Endodermal cell (in vitro differentiated cells): Measurements from ENCODE around the gene NDOR1. TPM values are rescaled to one million over a fixed set of nuclear protein-coding genes. Genes with fewer than 3 reads are reported as not detected.
A peak's percentile ranks its signal among the peaks of the same experiment; 100 is the strongest.

ENCODE experiments used
- DNase-seq: peaks from one replicate; pipeline ENCODE4 v3.0.0-alpha.2; 2017
- H3K27ac ChIP-seq: 2 replicates; pipeline ENCODE4 v1.5.1; 2013; ENCODE audit warnings: mild to moderate bottlenecking, low read depth, low read length, moderate library complexity
- H3K27me3 ChIP-seq: 2 replicates; pipeline ENCODE4 v1.6.1; 2013; ENCODE audit warnings: mild to moderate bottlenecking, low read length, moderate library complexity; ENCODE audit not compliant: insufficient read depth, control insufficient read depth, poor library complexity, severe bottlenecking
- H3K36me3 ChIP-seq: 2 replicates; pipeline ENCODE4 v1.7.0; 2013; ENCODE audit warnings: mild to moderate bottlenecking, low read length, moderate library complexity; ENCODE audit not compliant: control insufficient read depth, insufficient read depth
- H3K4me1 ChIP-seq: one replicate; pipeline ENCODE4 v1.7.0; 2013; ENCODE audit warnings: low read length; ENCODE audit not compliant: control insufficient read depth, insufficient read depth
- H3K4me3 ChIP-seq: 2 replicates; pipeline ENCODE4 v1.5.1; 2013; ENCODE audit warnings: mild to moderate bottlenecking, low read length, moderate library complexity
- H3K9ac ChIP-seq: 2 replicates; pipeline ENCODE4 v1.6.1; 2013; ENCODE audit warnings: mild to moderate bottlenecking, low read length, moderate library complexity; ENCODE audit not compliant: poor library complexity, severe bottlenecking; ENCODE audit errors: extremely low read depth
- H3K9me3 ChIP-seq: 2 replicates; pipeline ENCODE4 v1.6.1; 2013; ENCODE audit warnings: mild to moderate bottlenecking, low read length, moderate library complexity; ENCODE audit not compliant: control insufficient read depth
- H3K27ac Mint-ChIP-seq: 2 replicates; pipeline ENCODE4 v1.8.0; 2020; ENCODE audit warnings: mixed read lengths
- H3K27me3 Mint-ChIP-seq: 2 replicates; pipeline ENCODE4 v1.8.0; 2021; ENCODE audit warnings: mild to moderate bottlenecking, mixed read lengths; ENCODE audit not compliant: insufficient read depth
- H3K36me3 Mint-ChIP-seq: 2 replicates; pipeline ENCODE4 v1.8.0; 2020; ENCODE audit warnings: low read depth, mixed read lengths
- H3K4me1 Mint-ChIP-seq: 2 replicates; pipeline ENCODE4 v1.8.0; 2020; ENCODE audit warnings: mixed read lengths
- H3K4me3 Mint-ChIP-seq: 2 replicates; pipeline ENCODE4 v1.8.0; 2020; ENCODE audit warnings: mild to moderate bottlenecking, moderate library complexity, mixed read lengths
- H3K9me3 Mint-ChIP-seq: 2 replicates; pipeline ENCODE4 v1.8.0; 2020; ENCODE audit warnings: mild to moderate bottlenecking, mixed read lengths
- WGBS, 2 experiments: methylation state at CpG; one replicate each; pipeline versions ENCODE4 v1.1.5 to v1.1.7; 2013; ENCODE audit warnings: missing lambda C conversion rate in 2 of 2, mixed read lengths in 1 of 2; ENCODE audit not compliant: insufficient coverage in 1 of 2, insufficient read length in 1 of 2; 5-methylcytosine and 5-hydroxymethylcytosine counted together
- total RNA-seq, 2 donors: library from RNA; stranded (reverse); fragmentation: NEBNext Ultra II Directional in 1 of 2; extraction: Animal tissue kit (Norgen Biotek cat#: 25700) in 1 of 2; gene quantifications; 2 replicates in 1 of 2; 3 replicates in 1 of 2; pipeline ENCODE4 v1.2.1, GENCODE V29; 2021
- TF ChIP-seq, protein P1 (sequence below): fragments of 200-600 bp; sonication (generic); conservative IDR thresholded peaks from 2 replicates; pipeline ENCODE4 v1.5.0; 2021; ENCODE audit warnings: antibody characterized with exemption, mild to moderate bottlenecking

Gene NDOR1
- total RNA-seq, 2 donors from 2014 or later = 39.2 to 41.4 TPM

GRCh38 chr9:137213160-137214060 lies 7.9 kb downstream of the NDOR1 start:
- no peaks in the 10 kb centered on the region for H3K27me3 Mint-ChIP-seq
- H3K27me3 ChIP-seq = no peaks in the 10 kb centered on the region
- peaks cover 24% of the 10 kb centered on the region for H3K36me3 Mint-ChIP-seq
- H3K4me1 ChIP-seq = peaks cover 11% of the 10 kb centered on the region
- no peak overlapping the region for H3K9ac ChIP-seq
- H3K4me3 Mint-ChIP-seq = no peak overlapping the region
- DNase-seq = no peak
- H3K4me3 ChIP-seq = no peak overlapping the region
- peaks cover 5% of the 10 kb centered on the region for H3K4me1 Mint-ChIP-seq
- H3K27ac ChIP-seq = no peak overlapping the region
- no peaks in the 10 kb centered on the region for H3K9me3 ChIP-seq
- H3K36me3 ChIP-seq = peaks cover 19% of the 10 kb centered on the region
- TF ChIP-seq, protein P1, sequence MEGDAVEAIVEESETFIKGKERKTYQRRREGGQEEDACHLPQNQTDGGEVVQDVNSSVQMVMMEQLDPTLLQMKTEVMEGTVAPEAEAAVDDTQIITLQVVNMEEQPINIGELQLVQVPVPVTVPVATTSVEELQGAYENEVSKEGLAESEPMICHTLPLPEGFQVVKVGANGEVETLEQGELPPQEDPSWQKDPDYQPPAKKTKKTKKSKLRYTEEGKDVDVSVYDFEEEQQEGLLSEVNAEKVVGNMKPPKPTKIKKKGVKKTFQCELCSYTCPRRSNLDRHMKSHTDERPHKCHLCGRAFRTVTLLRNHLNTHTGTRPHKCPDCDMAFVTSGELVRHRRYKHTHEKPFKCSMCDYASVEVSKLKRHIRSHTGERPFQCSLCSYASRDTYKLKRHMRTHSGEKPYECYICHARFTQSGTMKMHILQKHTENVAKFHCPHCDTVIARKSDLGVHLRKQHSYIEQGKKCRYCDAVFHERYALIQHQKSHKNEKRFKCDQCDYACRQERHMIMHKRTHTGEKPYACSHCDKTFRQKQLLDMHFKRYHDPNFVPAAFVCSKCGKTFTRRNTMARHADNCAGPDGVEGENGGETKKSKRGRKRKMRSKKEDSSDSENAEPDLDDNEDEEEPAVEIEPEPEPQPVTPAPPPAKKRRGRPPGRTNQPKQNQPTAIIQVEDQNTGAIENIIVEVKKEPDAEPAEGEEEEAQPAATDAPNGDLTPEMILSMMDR = peak; percentile 53
- no peaks in the 10 kb centered on the region for H3K9me3 Mint-ChIP-seq
- WGBS, 2 experiments = 93 to 96% methylated on average over 44 to 49 of the region's 49 CpGs
- H3K27ac Mint-ChIP-seq = no peak overlapping the region

DNA sequence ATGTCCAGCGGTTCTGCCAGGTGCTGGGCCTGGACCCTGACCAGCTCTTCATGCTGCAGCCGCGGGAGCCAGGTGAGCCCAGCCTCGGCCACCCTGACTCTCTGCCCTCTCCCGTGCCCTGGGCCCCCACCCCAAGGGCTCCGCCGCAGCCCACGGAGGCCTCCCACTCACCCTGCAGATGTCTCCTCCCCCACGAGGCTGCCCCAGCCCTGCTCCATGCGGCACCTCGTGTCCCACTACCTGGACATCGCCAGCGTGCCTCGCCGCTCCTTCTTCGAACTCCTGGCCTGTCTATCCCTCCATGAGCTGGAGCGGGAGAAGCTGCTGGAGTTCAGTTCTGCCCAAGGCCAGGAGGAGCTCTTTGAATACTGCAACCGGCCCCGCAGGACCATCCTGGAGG lies 9.1 kb downstream of the NDOR1 start:
- Mint-ChIP-seq H3K27me3 (no peaks in the 10 kb centered on the region), H3K27ac (no peak overlapping the region)

DNA sequence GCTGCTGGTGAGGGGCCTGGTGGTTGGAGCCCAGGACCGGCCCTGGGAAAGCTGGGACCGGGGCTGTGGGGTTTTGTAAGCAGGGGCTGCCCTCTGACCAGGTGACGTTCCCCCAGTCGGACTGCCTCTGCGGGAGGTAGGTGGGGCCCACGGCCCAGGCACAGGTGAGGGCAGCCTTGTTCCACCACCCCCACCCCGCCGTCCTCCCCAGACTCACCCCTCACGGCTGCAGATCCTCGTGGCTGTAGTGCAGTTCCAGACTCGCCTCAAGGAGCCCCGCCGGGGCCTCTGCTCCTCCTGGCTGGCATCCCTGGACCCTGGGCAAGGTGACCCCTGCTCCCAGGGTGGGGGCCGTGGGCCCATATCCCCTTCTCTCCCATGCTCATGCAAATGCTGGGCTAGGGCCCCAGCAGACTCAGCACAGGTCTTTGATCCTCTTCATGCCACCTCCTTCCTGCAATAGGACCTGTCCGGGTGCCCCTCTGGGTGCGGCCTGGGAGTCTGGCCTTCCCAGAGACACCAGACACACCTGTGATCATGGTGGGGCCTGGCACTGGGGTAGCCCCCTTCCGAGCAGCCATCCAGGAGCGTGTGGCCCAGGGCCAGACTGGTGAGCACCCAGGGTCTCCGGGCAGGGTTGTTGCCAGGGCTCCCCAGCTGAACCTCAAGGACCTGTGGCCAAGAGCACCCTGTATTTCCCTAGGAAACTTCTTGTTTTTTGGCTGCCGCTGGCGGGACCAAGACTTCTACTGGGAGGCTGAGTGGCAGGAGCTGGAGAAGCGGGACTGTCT lies 9.9 kb downstream of the NDOR1 start:
- no peak for DNase-seq
- H3K27ac ChIP-seq = no peak overlapping the region
- H3K4me3 ChIP-seq = no peak overlapping the region
- Mint-ChIP-seq H3K4me3 (no peak overlapping the region), H3K4me1 (peaks cover 15% of the 10 kb centered on the region), H3K9me3 (no peaks in the 10 kb centered on the region), H3K36me3 (peaks cover 16% of the 10 kb centered on the region), H3K27me3 (no peaks in the 10 kb centered on the region), H3K27ac (no peak overlapping the region)
- H3K4me1 ChIP-seq = peaks cover 20% of the 10 kb centered on the region
- H3K9me3 ChIP-seq = no peaks in the 10 kb centered on the region
- H3K9ac ChIP-seq = no peak overlapping the region
- H3K36me3 ChIP-seq = peaks cover 9% of the 10 kb centered on the region
- WGBS, 2 experiments = 93 to 95% methylated on average over 17 to 22 of the region's 22 CpGs
- TF ChIP-seq, protein P1 = no peak
- H3K27me3 ChIP-seq = no peaks in the 10 kb centered on the region

More for the DNA sequence above, 9.1 kb downstream of the NDOR1 start:
- no peak overlapping the region for H3K4me3 Mint-ChIP-seq
- peaks cover 15% of the 10 kb centered on the region for H3K4me1 Mint-ChIP-seq
- TF ChIP-seq, protein P1 = no peak
- no peak overlapping the region for H3K27ac ChIP-seq
- H3K9me3 ChIP-seq = no peaks in the 10 kb centered on the region
- no peaks in the 10 kb centered on the region for H3K27me3 ChIP-seq
- WGBS, 2 experiments = 95 to 98% methylated on average over 15 to 19 of the region's 19 CpGs
- H3K9ac ChIP-seq = no peak overlapping the region
- H3K4me1 ChIP-seq = peaks cover 19% of the 10 kb centered on the region
- peaks cover 14% of the 10 kb centered on the region for H3K36me3 ChIP-seq
- H3K36me3 Mint-ChIP-seq = peaks cover 19% of the 10 kb centered on the region
- no peaks in the 10 kb centered on the region for H3K9me3 Mint-ChIP-seq
- no peak overlapping the region for H3K4me3 ChIP-seq
- DNase-seq = no peak
